ENCODE results near the gene CNTN4.
"Not testable (repeated sequence)": the region's sequence is repeated elsewhere in the genome, so short reads cannot be mapped to it uniquely, and the experiment has no call there.

The CNTN4 gene

GRCh38 chr3:2527328-2527727 is 428.7 kb downstream of the CNTN4 start:
- not testable (repeated sequence) for H3K27me3 Mint-ChIP-seq, H3K27ac Mint-ChIP-seq, H3K4me3 Mint-ChIP-seq, ATAC-seq, DNase-seq, H3K4me1 Mint-ChIP-seq, H3K9me3 Mint-ChIP-seq

- DNase-seq, H3K27me3 Mint-ChIP-seq, H3K27ac Mint-ChIP-seq, ATAC-seq, H3K9me3 Mint-ChIP-seq, H3K4me3 Mint-ChIP-seq, H3K4me1 Mint-ChIP-seq: not testable (repeated sequence)
Measured at GRCh38 chr3:2534767-2535166, 436.1 kb downstream of the CNTN4 start.

DNA sequence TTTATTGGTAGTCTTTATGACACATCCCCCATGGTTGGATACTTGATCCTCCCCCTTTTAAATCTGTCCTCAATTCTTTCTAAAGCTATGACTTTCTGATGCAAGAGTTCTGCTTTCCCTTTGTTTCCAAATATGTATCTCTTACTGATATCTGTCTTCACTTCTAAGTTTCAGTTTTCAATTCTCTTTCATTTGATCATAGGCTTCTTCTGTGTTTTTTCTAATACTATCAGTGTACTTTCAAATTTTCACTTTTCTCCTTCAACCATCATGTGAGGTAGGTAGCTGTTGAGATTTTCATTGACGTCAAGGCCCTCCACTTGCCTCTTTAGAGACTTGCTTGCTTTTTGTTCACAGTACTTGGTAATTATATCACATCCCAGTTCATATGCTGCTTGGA is 436.5 kb downstream of the CNTN4 start:
- DNase-seq (no peak), ATAC-seq (no peak)
- H3K4me1 Mint-ChIP-seq: no peaks in the 10 kb centered on the region
- no peaks in the 10 kb centered on the region for H3K27me3 Mint-ChIP-seq
- no peaks in the 10 kb centered on the region for H3K9me3 Mint-ChIP-seq
- H3K4me3 Mint-ChIP-seq: no peak overlapping the region
- H3K27ac Mint-ChIP-seq: no peak overlapping the region

DNA sequence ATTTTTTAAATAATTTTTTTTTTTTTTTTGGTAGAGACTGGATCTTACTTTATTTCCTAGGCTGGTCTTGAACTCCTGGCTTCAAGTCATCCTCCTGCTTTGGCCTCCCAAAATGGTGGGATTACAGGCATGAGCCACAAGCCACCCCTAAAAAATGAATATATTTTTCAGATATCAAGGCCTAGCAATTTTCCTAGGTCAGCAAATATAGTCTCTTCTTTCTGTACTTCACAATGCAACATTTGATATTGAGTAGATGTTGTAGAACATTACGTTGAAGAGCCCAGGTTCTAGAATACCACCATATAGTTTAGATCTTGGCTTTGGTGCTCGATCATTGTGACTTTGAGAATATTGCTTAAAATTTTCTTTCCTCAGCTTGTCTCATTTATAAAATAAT is 437.9 kb downstream of the CNTN4 start:
- no peak for ATAC-seq
- H3K27ac Mint-ChIP-seq: no peak overlapping the region
- no peaks in the 10 kb centered on the region for H3K4me1 Mint-ChIP-seq
- no peaks in the 10 kb centered on the region for H3K9me3 Mint-ChIP-seq
- H3K27me3 Mint-ChIP-seq: no peaks in the 10 kb centered on the region
- no peak overlapping the region for H3K4me3 Mint-ChIP-seq
- DNase-seq: no peak

GRCh38 chr3:2540115-2540514 is 441.4 kb downstream of the CNTN4 start:
- Mint-ChIP-seq H3K27me3 (no peaks in the 10 kb centered on the region), H3K4me3 (peak overlapping the region; percentile 26 to 27), H3K9me3 (peaks cover 4 to 6% of the 10 kb centered on the region in 2 donors), H3K4me1 (peaks cover 7% of the 10 kb centered on the region), H3K27ac (peak overlapping the region; percentile 21 to 67)
- DNase-seq: peak in 1 of 2 donors; percentile 26
- peak; percentile 71 for ATAC-seq

- Mint-ChIP-seq H3K4me1 (peaks cover 7% of the 10 kb centered on the region), H3K9me3 (peaks cover 7 to 20% of the 10 kb centered on the region in 2 donors), H3K27ac (no peak overlapping the region), H3K27me3 (no peaks in the 10 kb centered on the region), H3K4me3 (no peak overlapping the region)
- DNase-seq (no peak), ATAC-seq (no peak)
Measured at GRCh38 chr3:2543247-2543646, 444.6 kb downstream of the CNTN4 start.

- H3K27ac Mint-ChIP-seq: no peak overlapping the region
- no peak overlapping the region for H3K4me3 Mint-ChIP-seq
- ATAC-seq (no peak), DNase-seq (no peak)
- H3K9me3 Mint-ChIP-seq: peaks cover 13 to 27% of the 10 kb centered on the region in 2 donors
- H3K27me3 Mint-ChIP-seq: peaks cover 8% of the 10 kb centered on the region
- peaks cover 7% of the 10 kb centered on the region for H3K4me1 Mint-ChIP-seq
Measured at GRCh38 chr3:2544212-2544611, 445.5 kb downstream of the CNTN4 start.

GRCh38 chr3:2544718-2545117 is 446.1 kb downstream of the CNTN4 start:
- H3K4me1 Mint-ChIP-seq: peaks cover 7% of the 10 kb centered on the region
- peaks cover 13 to 31% of the 10 kb centered on the region in 2 donors for H3K9me3 Mint-ChIP-seq

DNA sequence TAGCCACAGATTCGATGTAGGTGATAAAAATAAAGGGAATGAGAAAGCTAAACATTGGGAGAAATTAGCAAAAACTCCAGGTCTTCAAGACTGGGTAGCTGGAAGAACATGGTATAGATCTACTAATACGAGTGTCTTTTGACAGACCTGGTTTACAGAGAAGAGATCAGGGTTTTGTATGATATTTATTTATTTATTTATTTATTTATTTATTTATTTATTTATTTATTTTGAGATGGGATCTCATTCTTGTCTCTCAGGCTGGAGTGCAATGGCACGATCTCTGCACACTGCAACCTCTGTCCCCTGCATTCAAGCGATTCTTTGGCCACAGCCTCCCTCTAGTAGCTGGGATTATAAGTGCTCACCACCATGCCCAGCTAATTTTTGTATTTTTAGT is 448.4 kb downstream of the CNTN4 start:
- H3K27me3 Mint-ChIP-seq: peaks cover 8% of the 10 kb centered on the region
- H3K27ac Mint-ChIP-seq: peak overlapping the region in 1 of 2 donors; percentile 1
- peaks cover 7% of the 10 kb centered on the region for H3K4me1 Mint-ChIP-seq
- no peak overlapping the region for H3K4me3 Mint-ChIP-seq
- peaks cover 18 to 37% of the 10 kb centered on the region in 2 donors for H3K9me3 Mint-ChIP-seq
- DNase-seq: no peak
- no peak for ATAC-seq

More at GRCh38 chr3:2544718-2545117, 446.1 kb downstream of the CNTN4 start:
- ATAC-seq (no peak), DNase-seq (no peak)
- H3K27ac Mint-ChIP-seq: no peak overlapping the region
- H3K27me3 Mint-ChIP-seq: peaks cover 8% of the 10 kb centered on the region
- H3K4me3 Mint-ChIP-seq: no peak overlapping the region

- Mint-ChIP-seq H3K4me3 (no peak overlapping the region), H3K27ac (no peak overlapping the region), H3K9me3 (peaks cover 5 to 7% of the 10 kb centered on the region in 2 donors), H3K27me3 (no peaks in the 10 kb centered on the region), H3K4me1 (no peaks in the 10 kb centered on the region)
- ATAC-seq (no peak), DNase-seq (no peak)
Measured at GRCh38 chr3:2554656-2555055, 456.0 kb downstream of the CNTN4 start.

DNA sequence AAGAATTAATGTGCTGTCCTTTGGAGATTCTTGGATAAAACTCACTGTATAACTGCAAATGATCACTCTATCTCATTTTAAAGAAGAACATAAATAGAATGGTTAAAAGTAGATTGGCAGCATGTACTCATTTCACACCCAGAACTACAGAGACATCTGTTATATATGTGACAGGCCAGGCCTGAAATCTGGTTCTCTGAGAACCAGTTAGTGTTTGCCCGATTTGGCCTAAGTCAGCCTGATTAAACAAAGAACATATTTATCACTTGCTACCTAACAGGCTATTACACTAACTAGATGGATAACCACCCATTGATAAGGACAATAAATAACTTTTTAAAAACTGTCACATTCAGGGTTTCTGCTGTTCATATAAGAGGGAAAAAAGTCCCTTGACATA is 460.1 kb downstream of the CNTN4 start:
- H3K9me3 Mint-ChIP-seq: no peaks in the 10 kb centered on the region
- no peak for ATAC-seq
- H3K27ac Mint-ChIP-seq: no peak overlapping the region

GRCh38 chr3:2567451-2567850 is 468.8 kb downstream of the CNTN4 start:
- Mint-ChIP-seq H3K4me1 (no peaks in the 10 kb centered on the region), H3K27ac (no peak overlapping the region), H3K27me3 (peaks cover 2% of the 10 kb centered on the region), H3K4me3 (no peak overlapping the region), H3K9me3 (no peaks in the 10 kb centered on the region)
- DNase-seq: no peak
- no peak for ATAC-seq

More for the DNA sequence above, 460.1 kb downstream of the CNTN4 start:
- H3K27me3 Mint-ChIP-seq: peaks cover 5% of the 10 kb centered on the region
- no peak for DNase-seq
- H3K4me1 Mint-ChIP-seq: no peaks in the 10 kb centered on the region
- no peak overlapping the region for H3K4me3 Mint-ChIP-seq

GRCh38 chr3:2568156-2568555 is 469.5 kb downstream of the CNTN4 start:
- DNase-seq (no peak), ATAC-seq (no peak)
- Mint-ChIP-seq H3K4me3 (no peak overlapping the region), H3K4me1 (no peaks in the 10 kb centered on the region), H3K27ac (no peak overlapping the region), H3K27me3 (no peaks in the 10 kb centered on the region), H3K9me3 (no peaks in the 10 kb centered on the region)

DNA sequence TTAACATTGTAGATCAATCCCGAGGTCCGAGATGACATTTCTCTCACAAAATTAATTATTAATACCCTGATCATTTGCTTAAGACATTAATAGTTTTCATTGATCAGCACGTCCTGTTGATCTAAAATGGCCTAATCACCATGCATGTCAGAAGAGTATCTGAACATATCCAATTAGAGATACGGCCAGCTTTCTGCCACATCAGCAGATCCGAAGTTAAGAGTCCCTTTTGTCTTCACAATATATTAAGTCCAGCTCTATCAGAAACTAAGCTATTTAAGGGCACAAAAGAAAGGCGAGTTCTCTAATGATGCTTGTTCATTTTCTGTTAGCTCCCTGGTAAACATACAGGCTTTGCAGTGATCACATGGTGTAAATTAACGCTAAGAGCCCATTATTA is 470.3 kb downstream of the CNTN4 start:
- ATAC-seq: no peak

GRCh38 chr3:2577571-2577970 is 478.9 kb downstream of the CNTN4 start:
- H3K4me3 Mint-ChIP-seq: no peak overlapping the region
- H3K27me3 Mint-ChIP-seq: no peaks in the 10 kb centered on the region
- no peaks in the 10 kb centered on the region for H3K4me1 Mint-ChIP-seq
- no peaks in the 10 kb centered on the region for H3K9me3 Mint-ChIP-seq
- no peak overlapping the region for H3K27ac Mint-ChIP-seq
- DNase-seq (no peak), ATAC-seq (no peak)

More for the DNA sequence above, 470.3 kb downstream of the CNTN4 start:
- no peak overlapping the region for H3K4me3 Mint-ChIP-seq
- no peaks in the 10 kb centered on the region for H3K27me3 Mint-ChIP-seq
- no peak overlapping the region for H3K27ac Mint-ChIP-seq
- H3K9me3 Mint-ChIP-seq: no peaks in the 10 kb centered on the region
- DNase-seq: no peak
- no peaks in the 10 kb centered on the region for H3K4me1 Mint-ChIP-seq

GRCh38 chr3:2578560-2578959 is 479.9 kb downstream of the CNTN4 start:
- no peak overlapping the region for H3K4me3 Mint-ChIP-seq
- H3K4me1 Mint-ChIP-seq: no peaks in the 10 kb centered on the region
- no peak for DNase-seq
- H3K27me3 Mint-ChIP-seq: no peaks in the 10 kb centered on the region
- no peak overlapping the region for H3K27ac Mint-ChIP-seq
- no peaks in the 10 kb centered on the region for H3K9me3 Mint-ChIP-seq
- no peak for ATAC-seq

DNA sequence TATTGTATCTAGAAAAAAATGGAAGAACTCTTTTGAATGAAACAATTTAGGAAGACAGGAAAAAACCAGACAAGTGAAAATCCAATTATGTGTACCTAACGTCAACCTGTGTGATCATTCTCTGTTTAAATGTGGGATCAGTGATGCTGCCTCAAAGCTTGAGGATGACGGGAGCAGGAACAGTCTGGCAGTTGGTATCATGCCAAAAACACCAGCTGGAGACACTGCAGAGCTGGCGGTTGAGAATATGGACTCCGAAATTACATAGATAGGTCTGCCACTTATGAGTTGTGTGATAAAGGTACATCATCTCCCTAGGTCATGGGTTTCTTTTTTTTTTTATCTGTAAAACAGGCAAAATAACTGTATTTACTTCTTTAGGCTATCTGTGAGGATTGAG is 480.5 kb downstream of the CNTN4 start:
- no peaks in the 10 kb centered on the region for H3K27me3 Mint-ChIP-seq
- DNase-seq (no peak), ATAC-seq (no peak)
- H3K4me3 Mint-ChIP-seq: no peak overlapping the region
- H3K27ac Mint-ChIP-seq: no peak overlapping the region
- no peaks in the 10 kb centered on the region for H3K9me3 Mint-ChIP-seq
- H3K4me1 Mint-ChIP-seq: no peaks in the 10 kb centered on the region

All from stimulated activated naive CD8-positive, alpha-beta T cell treated with anti-CD3 and anti-CD28 coated beads, Interleukin-15, amount 100 ng/mL, for 72 hours (primary cell).